Parathyroid adenoma (tissue), 2 donors: ENCODE data around the gene KDM6B.

ENCODE experiments used
- H2AFZ ChIP-seq: fragments of 300-600 bp; sonication (generic); one replicate; pipeline ENCODE4 v1.7.0; 2017; ENCODE audit warnings: antibody characterized with exemption, mild to moderate bottlenecking
- H3K27ac ChIP-seq: fragments of 300-600 bp; sonication (generic); one replicate; pipeline ENCODE4 v1.7.0; 2017
- H3K27me3 ChIP-seq: fragments of 300-600 bp; sonication (generic); one replicate; pipeline ENCODE4 v1.7.0; 2017; ENCODE audit warnings: low read length; ENCODE audit not compliant: control insufficient read depth, insufficient read depth
- H3K36me3 ChIP-seq: fragments of 300-600 bp; sonication (generic); one replicate; pipeline ENCODE4 v1.7.0; 2017; ENCODE audit warnings: low read length; ENCODE audit not compliant: control insufficient read depth, insufficient read depth
- H3K4me1 ChIP-seq: fragments of 300-600 bp; sonication (generic); one replicate; pipeline ENCODE4 v1.7.0; 2017; ENCODE audit warnings: control low read depth
- H3K4me2 ChIP-seq: fragments of 300-600 bp; sonication (generic); one replicate; pipeline ENCODE4 v1.7.0; 2017; ENCODE audit warnings: low read length
- H3K4me3 ChIP-seq: fragments of 300-600 bp; sonication (generic); one replicate; pipeline ENCODE4 v1.7.0; 2017; ENCODE audit warnings: low read depth, low read length
- H3K79me2 ChIP-seq: fragments of 300-600 bp; sonication (generic); one replicate; pipeline ENCODE4 v1.7.0; 2017; ENCODE audit warnings: control low read depth
- H3K9ac ChIP-seq: fragments of 300-600 bp; sonication (generic); one replicate; pipeline ENCODE4 v1.7.0; 2017; ENCODE audit warnings: mild to moderate bottlenecking
- H3K9me3 ChIP-seq: fragments of 300-600 bp; sonication (generic); one replicate; pipeline ENCODE4 v1.7.0; 2017; ENCODE audit warnings: low read length; ENCODE audit not compliant: control insufficient read depth
- TF ChIP-seq, protein P1 (sequence below): fragments of 300-600 bp; sonication (generic); IDR thresholded peaks from one replicate; pipeline ENCODE4 v1.7.0; 2017; ENCODE audit warnings: antibody characterized with exemption, mild to moderate bottlenecking
- donor health status: primary hyperparathyroidism.

Gene KDM6B

DNA sequence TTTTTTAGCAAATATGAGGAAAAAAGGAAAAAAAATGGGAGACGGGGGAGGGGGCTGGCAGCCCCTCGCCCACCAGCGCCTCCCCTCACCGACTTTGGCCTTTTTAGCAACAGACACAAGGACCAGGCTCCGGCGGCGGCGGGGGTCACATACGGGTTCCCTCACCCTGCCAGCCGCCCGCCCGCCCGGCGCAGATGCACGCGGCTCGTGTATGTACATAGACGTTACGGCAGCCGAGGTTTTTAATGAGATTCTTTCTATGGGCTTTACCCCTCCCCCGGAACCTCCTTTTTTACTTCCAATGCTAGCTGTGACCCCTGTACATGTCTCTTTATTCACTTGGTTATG is 19.6 kb downstream of the KDM6B start:
- no peaks in the 10 kb centered on the region for H3K27me3 ChIP-seq
- H3K36me3 ChIP-seq = no peaks in the 10 kb centered on the region
- TF ChIP-seq, protein P1, sequence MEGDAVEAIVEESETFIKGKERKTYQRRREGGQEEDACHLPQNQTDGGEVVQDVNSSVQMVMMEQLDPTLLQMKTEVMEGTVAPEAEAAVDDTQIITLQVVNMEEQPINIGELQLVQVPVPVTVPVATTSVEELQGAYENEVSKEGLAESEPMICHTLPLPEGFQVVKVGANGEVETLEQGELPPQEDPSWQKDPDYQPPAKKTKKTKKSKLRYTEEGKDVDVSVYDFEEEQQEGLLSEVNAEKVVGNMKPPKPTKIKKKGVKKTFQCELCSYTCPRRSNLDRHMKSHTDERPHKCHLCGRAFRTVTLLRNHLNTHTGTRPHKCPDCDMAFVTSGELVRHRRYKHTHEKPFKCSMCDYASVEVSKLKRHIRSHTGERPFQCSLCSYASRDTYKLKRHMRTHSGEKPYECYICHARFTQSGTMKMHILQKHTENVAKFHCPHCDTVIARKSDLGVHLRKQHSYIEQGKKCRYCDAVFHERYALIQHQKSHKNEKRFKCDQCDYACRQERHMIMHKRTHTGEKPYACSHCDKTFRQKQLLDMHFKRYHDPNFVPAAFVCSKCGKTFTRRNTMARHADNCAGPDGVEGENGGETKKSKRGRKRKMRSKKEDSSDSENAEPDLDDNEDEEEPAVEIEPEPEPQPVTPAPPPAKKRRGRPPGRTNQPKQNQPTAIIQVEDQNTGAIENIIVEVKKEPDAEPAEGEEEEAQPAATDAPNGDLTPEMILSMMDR = no peak
- no peaks in the 10 kb centered on the region for H3K9me3 ChIP-seq
- no peak overlapping the region for H3K4me2 ChIP-seq
- no peak overlapping the region for H2AFZ ChIP-seq
- no peak overlapping the region for H3K4me3 ChIP-seq
- H3K9ac ChIP-seq = no peak overlapping the region
- H3K4me1 ChIP-seq = peaks cover 20% of the 10 kb centered on the region
- H3K27ac ChIP-seq = peak overlapping the region; percentile 13
- H3K79me2 ChIP-seq = no peaks in the 10 kb centered on the region

GRCh38 chr17:7854078-7854777 is 20.2 kb downstream of the KDM6B start:
- H3K27me3 ChIP-seq = no peaks in the 10 kb centered on the region
- no peaks in the 10 kb centered on the region for H3K79me2 ChIP-seq
- H3K4me3 ChIP-seq = no peak overlapping the region
- H3K27ac ChIP-seq = peak overlapping the region; percentile 13
- no peak overlapping the region for H2AFZ ChIP-seq
- H3K4me2 ChIP-seq = no peak overlapping the region
- no peak overlapping the region for H3K9ac ChIP-seq
- H3K4me1 ChIP-seq = peaks cover 20% of the 10 kb centered on the region
- no peaks in the 10 kb centered on the region for H3K36me3 ChIP-seq
- no peaks in the 10 kb centered on the region for H3K9me3 ChIP-seq
- TF ChIP-seq, protein P1 = no peak

DNA sequence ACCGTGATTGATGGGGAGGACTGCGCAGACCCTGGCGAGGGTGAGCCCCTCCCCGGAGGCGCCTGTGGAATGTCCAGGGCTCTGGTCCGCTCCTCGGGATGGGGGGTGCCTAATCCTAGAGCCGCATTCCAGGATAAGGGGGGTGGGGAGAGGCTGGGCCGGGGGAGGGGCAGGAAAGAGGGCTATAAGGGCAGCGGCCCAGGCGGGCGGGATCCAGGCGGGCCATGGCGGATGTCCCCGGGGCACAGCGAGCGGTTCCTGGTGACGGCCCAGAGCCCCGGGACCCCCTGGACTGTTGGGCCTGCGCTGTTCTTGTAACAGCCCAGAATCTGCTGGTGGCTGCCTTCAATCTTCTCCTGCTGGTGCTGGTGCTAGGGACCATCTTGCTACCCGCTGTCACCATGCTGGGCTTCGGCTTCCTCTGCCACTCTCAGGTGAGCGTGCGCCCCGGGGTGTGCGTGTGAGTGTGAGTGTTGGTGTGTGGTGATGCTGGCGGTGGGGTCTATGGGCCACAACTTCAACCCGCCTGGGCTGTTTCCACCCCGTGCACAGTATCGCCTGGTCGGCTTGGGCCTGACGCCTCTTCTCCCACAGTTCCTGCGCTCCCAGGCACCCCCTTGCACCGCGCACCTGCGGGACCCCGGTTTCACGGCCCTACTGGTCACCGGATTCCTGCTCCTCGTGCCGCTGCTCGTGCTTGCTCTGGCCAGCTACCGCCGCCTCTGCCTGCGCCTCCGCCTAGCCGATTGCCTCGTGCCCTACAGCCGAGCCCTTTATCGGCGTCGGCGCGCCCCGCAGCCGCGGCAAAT is 21.0 kb downstream of the KDM6B start, which contains the start of gene TMEM88:
TMEM88 (plus strand) TSS at position 216 of the 809 bp plus-strand sequence; CDS start at position 225, 9 bp downstream.
- TF ChIP-seq, protein P1 = no peak
- Histone ChIP-seq H3K79me2 (no peaks in the 10 kb centered on the region), H3K27me3 (no peaks in the 10 kb centered on the region), H3K4me2 (peak within 1 kb of the TSS; percentile 86), H3K27ac (peak within 1 kb of the TSS; percentile 96), H3K36me3 (no peaks in the 10 kb centered on the region), H2AFZ (no peak within 1 kb of the TSS), H3K4me3 (peak within 1 kb of the TSS; percentile 80), H3K9ac (no peak within 1 kb of the TSS), H3K9me3 (no peaks in the 10 kb centered on the region), H3K4me1 (peaks cover 20% of the 10 kb centered on the region)

- H3K4me1 ChIP-seq = peaks cover 20% of the 10 kb centered on the region
- no peaks in the 10 kb centered on the region for H3K36me3 ChIP-seq
- H3K9ac ChIP-seq = no peak overlapping the region
Observed at GRCh38 chr17:7855660-7856010, 21.6 kb downstream of the KDM6B start.

More at GRCh38 chr17:7855660-7856010, 21.6 kb downstream of the KDM6B start:
- Histone ChIP-seq H3K4me3 (peak overlapping the region; percentile 80), H3K4me2 (peak overlapping the region; percentile 86), H2AFZ (no peak overlapping the region), H3K27me3 (no peaks in the 10 kb centered on the region), H3K9me3 (no peaks in the 10 kb centered on the region), H3K27ac (peak overlapping the region; percentile 96), H3K79me2 (no peaks in the 10 kb centered on the region)
- TF ChIP-seq, protein P1 = no peak
